ENCODE results near the gene DUSP23.

DNA sequence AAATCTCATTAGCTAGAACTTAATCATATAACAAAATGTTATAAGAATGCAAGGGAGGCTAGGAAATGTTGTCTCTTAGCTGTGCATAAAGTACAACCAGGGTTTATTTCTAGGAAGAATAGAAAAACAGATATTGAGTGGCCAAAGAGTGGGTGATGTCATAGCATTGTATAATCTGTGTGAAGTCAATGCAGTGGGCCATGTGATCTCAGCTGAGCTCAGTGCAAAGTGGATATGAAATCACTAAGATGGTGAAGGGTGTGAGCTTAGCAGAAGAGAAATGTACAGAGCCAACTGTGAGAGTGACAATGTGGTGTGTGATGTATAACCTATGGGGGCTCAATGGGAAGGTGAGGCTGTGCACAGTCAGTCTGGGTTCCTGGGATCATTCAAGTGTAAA lies 29.7 kb upstream of the DUSP23 start:
- TF ChIP-seq, protein P1, sequence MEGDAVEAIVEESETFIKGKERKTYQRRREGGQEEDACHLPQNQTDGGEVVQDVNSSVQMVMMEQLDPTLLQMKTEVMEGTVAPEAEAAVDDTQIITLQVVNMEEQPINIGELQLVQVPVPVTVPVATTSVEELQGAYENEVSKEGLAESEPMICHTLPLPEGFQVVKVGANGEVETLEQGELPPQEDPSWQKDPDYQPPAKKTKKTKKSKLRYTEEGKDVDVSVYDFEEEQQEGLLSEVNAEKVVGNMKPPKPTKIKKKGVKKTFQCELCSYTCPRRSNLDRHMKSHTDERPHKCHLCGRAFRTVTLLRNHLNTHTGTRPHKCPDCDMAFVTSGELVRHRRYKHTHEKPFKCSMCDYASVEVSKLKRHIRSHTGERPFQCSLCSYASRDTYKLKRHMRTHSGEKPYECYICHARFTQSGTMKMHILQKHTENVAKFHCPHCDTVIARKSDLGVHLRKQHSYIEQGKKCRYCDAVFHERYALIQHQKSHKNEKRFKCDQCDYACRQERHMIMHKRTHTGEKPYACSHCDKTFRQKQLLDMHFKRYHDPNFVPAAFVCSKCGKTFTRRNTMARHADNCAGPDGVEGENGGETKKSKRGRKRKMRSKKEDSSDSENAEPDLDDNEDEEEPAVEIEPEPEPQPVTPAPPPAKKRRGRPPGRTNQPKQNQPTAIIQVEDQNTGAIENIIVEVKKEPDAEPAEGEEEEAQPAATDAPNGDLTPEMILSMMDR (IDR thresholded peaks at IDR 0.05): no peak
- no peak for TF ChIP-seq POLR2AphosphoS5 (IDR thresholded peaks at IDR 0.05)
